ENCODE data around the gene DCHS1.
"Not testable (repeated sequence)": the region's sequence is repeated elsewhere in the genome, so short reads cannot be mapped to it uniquely, and the experiment has no call there.

The DCHS1 gene, protein sequence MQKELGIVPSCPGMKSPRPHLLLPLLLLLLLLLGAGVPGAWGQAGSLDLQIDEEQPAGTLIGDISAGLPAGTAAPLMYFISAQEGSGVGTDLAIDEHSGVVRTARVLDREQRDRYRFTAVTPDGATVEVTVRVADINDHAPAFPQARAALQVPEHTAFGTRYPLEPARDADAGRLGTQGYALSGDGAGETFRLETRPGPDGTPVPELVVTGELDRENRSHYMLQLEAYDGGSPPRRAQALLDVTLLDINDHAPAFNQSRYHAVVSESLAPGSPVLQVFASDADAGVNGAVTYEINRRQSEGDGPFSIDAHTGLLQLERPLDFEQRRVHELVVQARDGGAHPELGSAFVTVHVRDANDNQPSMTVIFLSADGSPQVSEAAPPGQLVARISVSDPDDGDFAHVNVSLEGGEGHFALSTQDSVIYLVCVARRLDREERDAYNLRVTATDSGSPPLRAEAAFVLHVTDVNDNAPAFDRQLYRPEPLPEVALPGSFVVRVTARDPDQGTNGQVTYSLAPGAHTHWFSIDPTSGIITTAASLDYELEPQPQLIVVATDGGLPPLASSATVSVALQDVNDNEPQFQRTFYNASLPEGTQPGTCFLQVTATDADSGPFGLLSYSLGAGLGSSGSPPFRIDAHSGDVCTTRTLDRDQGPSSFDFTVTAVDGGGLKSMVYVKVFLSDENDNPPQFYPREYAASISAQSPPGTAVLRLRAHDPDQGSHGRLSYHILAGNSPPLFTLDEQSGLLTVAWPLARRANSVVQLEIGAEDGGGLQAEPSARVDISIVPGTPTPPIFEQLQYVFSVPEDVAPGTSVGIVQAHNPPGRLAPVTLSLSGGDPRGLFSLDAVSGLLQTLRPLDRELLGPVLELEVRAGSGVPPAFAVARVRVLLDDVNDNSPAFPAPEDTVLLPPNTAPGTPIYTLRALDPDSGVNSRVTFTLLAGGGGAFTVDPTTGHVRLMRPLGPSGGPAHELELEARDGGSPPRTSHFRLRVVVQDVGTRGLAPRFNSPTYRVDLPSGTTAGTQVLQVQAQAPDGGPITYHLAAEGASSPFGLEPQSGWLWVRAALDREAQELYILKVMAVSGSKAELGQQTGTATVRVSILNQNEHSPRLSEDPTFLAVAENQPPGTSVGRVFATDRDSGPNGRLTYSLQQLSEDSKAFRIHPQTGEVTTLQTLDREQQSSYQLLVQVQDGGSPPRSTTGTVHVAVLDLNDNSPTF (N-terminal part only)

DNA sequence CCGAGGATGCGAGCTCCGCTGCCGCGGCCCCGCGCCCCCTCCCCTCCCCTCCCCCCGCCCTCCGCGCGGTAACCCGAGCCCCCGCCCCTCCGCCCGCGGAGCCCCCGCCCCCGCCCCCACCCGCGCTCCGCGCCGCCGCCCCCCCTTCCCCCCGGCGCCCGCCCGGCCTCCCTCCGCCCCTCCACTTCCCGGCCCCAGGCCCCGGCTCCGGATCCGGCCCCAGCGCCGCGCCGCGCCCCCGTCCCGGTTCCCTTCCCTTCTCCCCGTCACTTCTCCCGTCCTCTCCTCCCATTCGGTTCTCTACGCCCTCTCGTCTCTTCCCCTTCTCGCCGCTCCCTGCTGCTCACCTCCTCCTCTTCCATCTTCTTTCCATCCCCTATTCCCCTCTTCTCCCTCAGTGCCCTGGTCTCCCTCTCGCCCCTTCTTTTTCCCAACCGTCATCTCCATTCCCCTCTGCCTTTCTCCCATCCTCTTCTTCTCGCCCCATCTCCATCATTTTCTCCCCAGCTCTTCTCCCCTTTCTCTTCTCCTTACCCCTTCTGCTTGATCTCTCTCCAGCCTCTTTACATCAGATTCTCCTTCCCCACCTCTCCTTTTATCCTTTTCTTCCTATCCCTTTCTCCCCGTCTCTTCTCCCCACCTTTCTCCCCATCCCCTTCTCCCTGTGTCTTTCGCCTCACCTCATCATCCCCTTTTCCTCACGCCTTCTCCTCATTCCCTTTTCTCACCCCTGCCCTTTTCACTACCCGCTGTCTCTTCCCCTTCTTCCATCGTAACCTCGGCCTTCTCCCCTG lies at the start of gene DCHS1:
Gene DCHS1, minus strand, starts transcription at position 20 of the 794 bp plus-strand sequence. CDS start 14,196 bp downstream, outside the sequence.
- no peak for DNase-seq

DNA sequence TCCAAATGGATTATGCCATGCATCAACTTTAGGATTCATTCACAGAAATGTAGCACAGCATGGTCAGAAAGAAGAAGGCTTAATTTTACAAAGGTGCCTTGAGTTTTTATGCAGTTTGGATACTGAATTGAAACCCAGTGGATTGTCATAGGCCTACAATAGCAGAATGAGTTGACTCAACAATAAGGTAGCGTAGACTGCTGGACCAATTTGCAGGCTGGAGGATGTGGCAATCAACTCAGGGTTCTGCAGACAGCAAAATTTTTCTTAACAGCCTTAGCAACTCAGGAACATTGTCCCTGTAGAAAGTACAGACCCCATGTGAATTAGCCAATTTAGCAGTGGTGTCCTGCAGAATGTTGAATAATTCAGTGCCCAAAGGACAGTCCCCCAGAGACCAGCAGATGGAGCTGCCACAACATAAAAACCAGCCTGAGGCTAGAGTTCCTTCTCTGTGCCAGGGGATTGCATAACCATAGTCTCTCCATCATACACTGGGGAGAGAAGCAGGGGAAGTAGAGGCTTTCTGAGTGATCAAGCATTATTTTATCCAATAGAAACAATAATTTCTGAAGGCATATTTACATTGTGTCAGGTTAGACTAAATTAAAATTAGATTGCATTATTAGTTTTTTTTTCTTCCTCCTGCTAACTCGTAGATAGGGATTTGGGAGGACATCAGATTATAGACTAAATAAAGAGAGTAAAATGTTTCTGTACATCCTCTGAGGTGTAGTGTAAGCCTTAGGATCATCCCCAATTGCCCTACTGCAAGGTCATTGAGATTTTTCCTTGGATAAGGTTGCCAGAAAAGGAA lies 47.8 kb upstream of the DCHS1 start:
- peak; percentile 26 for DNase-seq

DNA sequence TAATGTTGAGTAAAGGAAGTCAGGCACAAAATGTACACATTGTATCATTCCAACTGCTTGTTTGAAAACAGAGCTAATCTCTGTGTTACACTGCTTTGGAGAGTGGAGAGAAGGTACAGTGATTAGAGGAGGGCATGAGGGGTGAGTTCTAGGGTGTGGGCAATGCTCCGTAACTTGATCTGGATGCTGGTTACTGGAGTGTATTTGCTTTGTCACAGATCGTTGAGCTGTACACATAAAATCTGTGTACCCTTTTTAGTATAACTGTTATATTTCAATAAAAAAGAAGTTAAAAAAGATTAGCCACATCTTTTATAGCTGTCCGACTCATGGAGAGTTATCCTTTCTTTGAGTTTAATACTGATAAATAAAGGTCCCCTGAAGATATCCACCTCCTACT lies 46.3 kb upstream of the DCHS1 start:
- DNase-seq: not testable (repeated sequence)

DNA sequence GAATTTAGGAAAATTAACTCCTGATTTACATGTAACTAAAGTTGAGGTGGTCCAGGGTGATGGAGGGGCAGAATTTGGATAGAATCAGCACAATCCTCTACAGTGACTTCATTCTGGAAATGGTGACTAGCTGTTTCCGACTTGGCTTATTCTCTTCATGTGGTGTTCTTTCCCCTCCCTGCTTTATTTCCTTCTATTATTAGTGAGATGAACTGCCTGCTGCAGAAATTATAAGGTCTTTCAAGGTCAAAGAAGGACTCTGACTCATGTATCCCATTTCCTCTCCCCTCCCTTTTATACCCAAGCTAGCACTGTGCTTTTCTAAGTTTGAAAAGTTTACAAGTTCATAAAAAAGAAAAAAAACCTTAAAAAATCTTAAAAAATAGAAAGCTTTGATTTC lies 39.8 kb upstream of the DCHS1 start:
- no peak for DNase-seq

DNA sequence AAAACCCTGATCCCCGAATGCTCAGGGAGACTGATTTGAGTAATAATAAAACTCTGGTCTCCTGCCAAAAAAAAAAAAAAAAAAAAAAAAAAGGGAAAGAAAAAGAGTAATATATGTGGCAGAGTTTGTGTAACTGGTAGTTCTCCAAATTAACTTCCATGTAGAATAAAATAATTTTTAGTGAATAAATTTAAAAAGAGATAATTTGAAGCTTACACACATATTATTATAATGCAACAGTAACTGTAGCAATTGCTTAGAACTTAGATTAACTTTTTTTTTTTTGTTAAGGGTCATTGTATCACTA lies 38.6 kb upstream of the DCHS1 start:
- DNase-seq: no peak

DNA sequence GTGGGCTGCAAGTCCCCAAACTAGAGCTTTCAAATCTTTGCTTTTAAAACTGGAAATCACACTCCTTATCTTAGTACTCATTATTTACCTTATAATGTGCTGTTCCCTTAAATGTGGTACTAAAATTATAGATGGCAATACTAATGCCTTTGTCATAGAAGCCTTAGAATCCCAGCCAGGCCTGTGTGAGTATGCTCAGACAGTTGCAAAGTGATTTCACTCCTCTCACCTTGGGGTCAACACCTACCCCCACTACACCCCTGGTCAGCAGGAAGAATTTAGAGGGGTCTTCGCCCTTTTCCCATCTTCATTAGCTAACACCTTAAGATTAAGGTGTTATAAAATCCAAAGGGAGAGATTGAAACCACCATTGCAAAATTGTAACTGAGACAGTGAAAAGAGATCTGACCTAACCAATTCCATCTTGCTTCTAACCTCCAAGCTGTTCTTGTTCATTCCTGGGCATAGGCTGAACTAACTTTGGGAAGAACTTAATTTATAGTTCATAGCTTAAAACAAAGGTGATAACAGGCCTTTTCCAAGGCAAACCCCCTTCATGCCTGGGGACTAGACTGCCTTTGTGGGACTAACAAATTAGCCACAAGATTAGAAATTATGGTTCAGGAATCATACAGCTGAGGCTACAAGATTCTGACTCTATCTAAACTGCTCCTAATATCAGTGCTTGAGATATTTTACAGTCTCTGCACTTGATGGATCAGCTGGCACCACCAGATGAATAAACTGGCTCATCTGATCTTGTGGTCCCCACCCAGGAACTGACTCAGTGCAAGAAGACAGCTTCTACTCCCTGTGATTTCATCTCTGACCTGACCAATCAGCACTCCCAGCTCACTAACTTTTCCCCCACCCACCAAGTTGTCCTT lies 38.0 kb upstream of the DCHS1 start:
- peak; percentile 71 for DNase-seq

DNA sequence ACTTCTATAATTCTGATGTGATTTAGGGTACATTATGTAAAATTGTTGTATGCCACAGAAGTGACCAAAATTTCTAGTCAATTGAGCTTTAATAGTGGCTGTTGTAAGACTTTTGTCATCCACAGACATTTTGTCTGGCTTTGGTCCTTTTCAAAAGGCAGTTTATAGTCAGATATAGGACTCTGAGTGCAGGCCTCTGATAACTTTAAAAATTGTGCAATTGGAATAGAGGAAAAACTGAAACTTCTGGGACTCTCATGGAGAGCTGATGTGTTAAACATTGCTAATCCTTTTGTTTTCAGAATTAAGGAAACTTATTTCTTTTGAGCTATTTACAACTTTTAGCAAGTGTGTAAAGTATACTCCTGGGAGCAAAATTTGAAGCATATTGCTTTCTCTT lies 36.5 kb upstream of the DCHS1 start:
- DNase-seq: no peak

DNA sequence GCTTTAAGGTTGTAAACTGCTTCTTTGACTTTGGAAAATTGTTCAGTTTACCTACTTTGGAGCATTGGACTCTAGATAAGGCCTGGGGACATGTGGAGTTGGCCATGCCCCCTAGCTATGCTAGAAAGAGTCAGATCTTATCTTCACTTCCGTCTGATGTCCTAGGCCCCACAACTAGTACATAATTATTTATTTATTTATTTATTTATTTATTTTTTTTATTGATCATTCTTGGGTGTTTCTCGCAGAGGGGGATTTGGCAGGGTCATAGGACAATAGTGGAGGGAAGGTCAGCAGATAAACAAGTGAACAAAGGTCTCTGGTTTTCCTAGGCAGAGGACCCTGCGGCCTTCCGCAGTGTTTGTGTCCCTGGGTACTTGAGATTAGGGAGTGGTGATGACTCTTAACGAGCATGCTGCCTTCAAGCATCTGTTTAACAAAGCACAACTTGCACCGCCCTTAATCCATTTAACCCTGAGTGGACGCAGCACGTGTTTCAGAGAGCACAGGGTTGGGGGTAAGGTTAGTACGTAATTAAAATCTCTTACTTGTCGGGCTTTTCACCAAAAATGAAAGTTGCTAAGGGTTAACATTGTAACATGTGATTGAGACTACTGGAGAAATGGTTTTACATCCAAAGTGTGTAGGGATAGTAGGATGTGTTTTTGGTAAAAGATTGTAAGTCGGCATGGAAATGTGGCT lies 35.0 kb upstream of the DCHS1 start:
- DNase-seq: not testable (repeated sequence)

DNA sequence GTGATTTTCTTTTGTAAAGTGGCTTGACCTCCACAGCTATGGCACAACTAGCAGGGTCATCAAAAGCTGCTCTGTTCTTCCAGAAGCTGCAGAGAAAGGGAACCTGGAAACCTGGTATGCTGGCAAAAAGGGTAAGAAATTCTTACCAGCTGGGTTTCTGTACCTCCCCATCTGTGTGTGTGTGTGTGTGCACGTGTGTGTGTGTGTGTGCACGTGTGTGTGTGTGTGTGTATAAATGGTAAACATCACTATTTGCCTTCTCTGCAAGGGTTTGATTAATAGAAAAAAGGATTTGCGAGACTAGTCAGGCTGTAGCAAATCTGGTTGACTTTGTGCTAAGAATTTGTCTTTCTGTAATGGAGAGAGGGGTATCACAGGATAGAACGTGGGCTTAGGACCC lies 32.3 kb upstream of the DCHS1 start:
- DNase-seq: no peak

DNA sequence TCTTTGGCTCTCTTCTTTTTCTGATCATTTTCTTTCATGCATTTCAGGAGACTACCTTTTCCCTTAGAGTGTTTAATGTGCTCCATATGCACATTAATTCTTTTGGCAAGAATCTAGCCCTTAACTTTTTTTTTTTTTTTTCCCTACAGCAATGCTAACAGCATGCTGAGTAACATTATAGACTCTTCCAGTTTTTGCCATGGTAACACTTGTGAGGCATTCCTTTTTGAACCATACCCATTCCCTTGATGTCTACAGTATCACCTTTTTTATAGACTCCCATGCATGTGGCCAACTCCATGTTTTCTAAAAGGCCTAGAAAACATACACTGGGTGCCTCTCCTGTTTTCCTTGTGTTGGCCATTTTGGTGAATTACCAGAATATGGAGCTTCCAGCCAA lies 30.4 kb upstream of the DCHS1 start:
- no peak for DNase-seq

DNA sequence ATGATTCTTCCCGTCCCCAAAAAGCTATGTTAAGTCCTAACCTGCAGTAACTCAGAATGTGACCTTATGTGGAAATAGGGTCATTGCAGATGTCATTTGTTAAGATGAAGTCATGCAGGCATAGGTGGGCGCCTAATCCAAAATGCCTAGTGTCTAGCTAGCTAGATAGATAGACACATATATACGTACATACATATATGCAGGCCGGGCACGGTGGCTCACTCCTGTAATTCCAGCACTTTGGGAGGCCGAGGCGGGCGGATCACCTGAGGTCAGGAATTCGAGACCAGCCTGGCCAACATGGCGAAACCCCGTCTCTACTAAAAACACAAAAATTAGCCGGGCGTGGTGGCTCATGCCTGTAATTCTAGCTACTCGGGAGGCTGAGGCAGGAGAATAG lies 28.5 kb upstream of the DCHS1 start:
- DNase-seq: not testable (repeated sequence)

DNA sequence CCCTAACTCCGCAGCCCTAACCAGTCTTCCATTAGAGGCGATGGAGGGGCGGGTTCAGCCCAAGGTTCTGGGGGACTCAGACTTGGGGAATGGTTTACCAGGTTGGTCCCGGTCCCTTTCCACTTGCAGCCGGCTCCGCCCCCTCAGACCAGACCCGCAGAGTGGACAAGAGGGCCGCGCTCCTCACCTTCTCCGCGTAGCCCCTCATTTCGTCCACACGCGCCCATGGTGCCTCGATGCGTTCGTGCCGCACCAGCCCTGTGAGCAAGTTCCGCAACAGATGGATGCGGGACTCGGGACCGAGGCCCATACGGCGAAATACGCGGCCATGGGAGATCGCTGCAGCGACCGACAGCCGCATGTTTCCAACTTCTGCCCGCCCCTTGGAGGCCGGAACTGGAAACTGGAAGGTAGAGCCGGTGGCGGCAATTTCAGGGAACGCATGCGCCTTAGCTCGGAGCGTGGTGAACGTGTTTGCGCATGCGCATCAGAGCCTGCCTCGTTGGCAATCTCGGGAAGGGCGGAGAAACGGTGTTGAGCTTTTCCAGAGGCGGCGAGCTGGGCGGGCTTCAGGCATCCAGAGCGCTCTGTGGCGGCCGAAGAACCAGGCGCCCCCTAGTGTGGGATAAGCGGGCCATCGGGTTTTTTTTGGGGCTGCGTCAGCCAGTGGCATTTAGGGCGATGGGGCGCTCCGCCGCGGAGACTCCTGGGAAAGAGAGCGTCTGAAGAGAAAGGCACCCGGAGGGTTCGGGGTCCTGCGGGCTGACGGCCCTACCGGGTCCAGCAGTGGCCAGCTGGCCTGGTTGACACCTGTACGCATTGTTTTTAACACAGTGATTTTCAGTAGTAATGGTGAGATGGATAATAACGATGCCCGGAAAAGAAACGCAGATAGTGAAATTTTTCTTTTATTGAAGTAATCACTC lies 27.6 kb upstream of the DCHS1 start, which contains the start of gene MRPL17:
Gene MRPL17, minus strand, starts transcription at position 405 of the 926 bp plus-strand sequence. Its CDS starts 44 bp downstream, at position 361.
- peak; percentile 99 for DNase-seq

DNA sequence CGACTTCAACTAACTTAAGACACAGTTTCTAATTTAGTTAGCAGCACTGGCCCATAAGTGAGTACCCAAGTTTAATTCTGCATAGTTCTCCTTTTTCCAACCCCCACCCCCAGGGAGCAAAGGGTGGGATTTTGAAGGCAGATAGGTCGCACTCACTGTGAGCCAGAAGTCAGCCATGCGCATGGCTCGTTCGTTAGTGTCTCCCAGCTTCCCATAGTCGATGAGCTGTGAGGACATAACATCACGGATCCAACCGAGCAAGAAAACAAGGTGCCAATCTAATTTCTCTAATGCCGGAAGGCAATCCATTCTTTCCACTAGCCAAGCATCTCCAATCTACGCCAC lies 27.0 kb upstream of the DCHS1 start:
- DNase-seq: no peak

DNA sequence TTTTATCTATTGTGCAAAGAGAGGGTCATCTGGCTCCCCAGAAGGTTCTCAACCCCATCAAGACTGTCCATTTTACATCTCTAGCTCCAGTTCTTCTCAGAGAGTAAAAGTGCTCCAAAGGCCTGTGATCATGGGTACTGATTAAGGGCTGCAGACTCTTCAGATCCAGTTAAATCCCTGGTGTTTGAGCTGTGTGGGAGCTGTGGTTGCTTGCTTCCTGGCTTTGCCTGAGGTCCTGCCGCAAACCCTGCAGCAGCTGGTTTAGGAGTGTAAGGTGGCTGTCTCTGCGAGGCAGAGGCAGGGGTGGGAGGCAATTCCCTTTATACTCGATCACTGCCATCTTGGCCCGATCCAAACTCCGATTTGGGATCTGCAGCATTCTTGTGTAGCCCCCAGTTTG lies 26.3 kb upstream of the DCHS1 start:
- no peak for DNase-seq

DNA sequence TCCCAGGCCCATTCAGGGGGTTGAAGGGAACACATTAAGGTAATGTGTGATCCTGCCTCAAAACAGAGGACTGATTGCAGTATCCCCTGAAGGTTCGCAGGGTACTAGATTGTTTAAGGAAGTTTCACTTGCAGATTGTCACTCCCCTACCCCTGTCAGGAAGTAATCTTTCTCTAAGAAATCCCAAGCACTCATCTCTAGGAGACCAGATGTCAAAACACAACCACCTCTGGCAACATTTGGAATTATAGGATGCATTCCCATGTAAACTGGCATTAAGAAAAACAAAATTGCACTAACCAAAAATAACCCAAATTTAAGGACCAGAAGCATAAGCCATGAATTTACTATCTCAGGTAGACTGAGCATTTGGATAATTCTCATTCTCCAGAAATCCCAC lies 25.9 kb upstream of the DCHS1 start:
- no peak for DNase-seq

DNA sequence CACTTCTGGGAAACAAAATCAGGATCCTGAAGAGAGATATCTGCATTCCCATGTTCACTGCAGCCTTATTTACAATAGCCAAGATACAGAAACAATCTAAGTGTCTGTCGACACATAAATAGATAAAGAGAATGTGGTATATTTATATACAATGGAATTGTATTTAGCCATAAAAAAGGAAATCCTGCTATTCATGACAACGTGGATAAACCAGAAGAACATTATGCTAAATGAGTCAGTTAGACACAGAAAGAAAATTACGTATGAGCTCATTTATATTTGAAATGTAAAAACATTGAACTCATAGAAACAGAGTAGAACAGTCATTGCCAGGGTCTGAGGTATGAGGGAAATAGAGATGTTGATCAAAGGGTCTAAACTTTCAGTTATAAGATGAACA lies 21.4 kb upstream of the DCHS1 start:
- no peak for DNase-seq

DNA sequence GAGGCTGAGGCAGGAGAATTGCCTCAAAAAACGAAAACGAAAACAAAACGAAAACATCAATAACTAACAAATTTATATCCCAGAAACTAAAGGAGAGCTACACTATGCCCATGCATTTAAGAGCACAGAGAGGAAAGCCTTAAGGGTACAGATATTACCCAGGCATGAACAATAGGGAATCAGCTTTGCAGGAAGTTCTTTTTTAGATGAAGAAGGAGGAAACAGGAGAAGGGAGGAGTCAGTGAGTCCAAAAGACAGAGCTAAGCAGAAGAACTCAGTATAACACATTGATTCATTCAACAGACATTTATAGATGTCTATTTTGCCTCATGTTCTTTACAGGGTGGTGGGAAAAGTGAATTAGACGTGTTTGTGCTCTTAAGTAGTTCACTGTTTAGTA lies 19.3 kb upstream of the DCHS1 start:
- no peak for DNase-seq

DNA sequence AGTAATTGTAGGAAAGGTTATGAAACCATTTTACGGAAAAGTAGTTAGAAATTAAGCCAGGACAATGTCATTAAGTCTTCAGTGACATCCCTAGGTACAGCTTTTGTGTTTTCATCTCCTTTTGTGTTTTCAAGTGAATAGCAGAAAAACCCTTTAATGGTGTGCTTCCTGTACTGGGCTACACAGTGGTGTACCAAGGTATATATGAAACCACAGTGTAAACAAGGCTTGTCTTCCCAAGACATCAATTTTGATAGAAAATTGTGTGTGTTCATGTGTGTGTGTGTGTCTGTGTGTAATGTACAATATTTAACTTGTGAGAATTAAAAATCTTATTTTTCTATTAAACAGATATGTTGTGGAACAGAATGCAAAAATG lies 18.6 kb upstream of the DCHS1 start:
- no peak for DNase-seq

Data from stimulated activated CD4-positive, alpha-beta T cell treated with anti-CD3 and anti-CD28 coated beads, Interleukin-4, amount 100 ng/mL, for 24 hours (primary cell).